ENCODE data around the gene GAA.

GAA gene

DNA sequence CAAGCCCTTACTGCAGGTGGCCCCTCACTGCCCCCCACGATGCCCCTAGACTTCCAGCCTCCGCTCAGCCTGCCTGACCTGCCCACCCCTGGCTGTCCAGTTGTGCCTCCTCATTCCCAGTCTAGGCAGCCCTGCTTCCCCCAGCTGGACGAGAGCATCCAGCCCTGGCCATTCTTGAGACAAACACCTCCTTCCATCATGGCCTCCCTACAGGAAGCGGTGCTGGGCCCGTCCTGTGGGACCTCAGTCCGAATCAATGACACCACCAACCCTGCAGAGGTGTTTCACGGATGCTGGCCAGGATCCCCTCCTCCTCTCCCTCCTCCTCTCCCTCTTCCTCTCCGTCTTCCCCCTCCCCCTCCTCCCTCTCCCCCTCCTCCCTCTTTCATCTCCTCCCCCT is 36.7 kb upstream of the GAA start:
- TF ChIP-seq FOXP2 (optimal IDR thresholded peaks at IDR 0.05; ENCODE audit: control extremely low read depth, extremely low read length, insufficient read depth) = no peak
- no peak for TF ChIP-seq EZH2 (IDR thresholded peaks at IDR 0.05)
- TF ChIP-seq POLR2AphosphoS5 (IDR thresholded peaks at IDR 0.05; ENCODE audit: borderline replicate concordance, low read depth, low read length) = no peak
- H3K9ac ChIP-seq (ENCODE audit: insufficient read length) = no peak overlapping the region
- no peak for DNase-seq (ENCODE audit: low read depth, low spot score)
- no peaks in the 10 kb centered on the region for H3K36me3 ChIP-seq (ENCODE audit: insufficient read depth, low read length)
- H3K27ac ChIP-seq = no peak overlapping the region
- H3K4me3 ChIP-seq = no peak overlapping the region
- no peaks in the 10 kb centered on the region for H3K9me3 ChIP-seq (ENCODE audit: low read depth, low read length)

DNA sequence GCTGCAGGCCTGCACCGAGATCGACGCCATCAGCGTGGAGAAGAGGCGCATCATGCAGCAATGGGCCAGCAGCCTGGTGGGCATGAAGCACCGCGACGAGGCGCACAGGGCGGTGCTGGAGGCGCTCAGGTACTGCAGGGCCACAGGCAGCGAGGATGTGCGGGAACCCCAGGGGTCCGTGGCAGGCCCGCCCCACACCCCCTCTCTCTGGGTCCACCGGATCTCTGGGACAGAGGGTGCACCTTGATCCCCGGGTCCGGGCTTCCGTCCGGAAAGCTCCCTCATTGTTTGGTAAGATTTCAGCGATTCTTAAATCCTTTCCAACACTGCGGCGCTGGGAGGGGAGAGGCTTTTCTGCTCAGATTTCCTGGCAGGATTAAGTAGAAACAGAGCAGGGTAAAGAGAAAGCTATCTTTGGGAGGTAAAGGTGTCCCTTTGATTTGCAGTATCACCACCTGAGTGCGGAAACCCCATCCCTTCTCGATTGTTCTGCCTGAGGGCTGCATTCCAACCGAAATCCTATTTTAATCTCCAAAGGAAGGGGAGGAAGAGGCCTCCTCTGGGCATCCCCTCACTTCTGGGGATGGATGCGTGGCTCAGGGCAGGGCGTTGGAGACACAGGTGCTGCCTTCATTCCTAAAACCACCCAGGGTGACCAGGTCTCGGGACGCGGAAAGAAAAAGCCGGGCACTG is 35.8 kb upstream of the GAA start:
- TF ChIP-seq EZH2 (IDR thresholded peaks at IDR 0.05) (no peak), POLR2AphosphoS5 (IDR thresholded peaks at IDR 0.05; ENCODE audit: borderline replicate concordance, low read depth, low read length) (no peak), FOXP2 (optimal IDR thresholded peaks at IDR 0.05; ENCODE audit: control extremely low read depth, extremely low read length, insufficient read depth) (no peak)
- H3K4me3 ChIP-seq = no peak overlapping the region
- H3K9ac ChIP-seq (ENCODE audit: insufficient read length) = no peak overlapping the region
- H3K9me3 ChIP-seq (ENCODE audit: low read depth, low read length) = no peaks in the 10 kb centered on the region
- DNase-seq (ENCODE audit: low read depth, low spot score) = no peak
- H3K27ac ChIP-seq = no peak overlapping the region
- no peaks in the 10 kb centered on the region for H3K36me3 ChIP-seq (ENCODE audit: insufficient read depth, low read length)

DNA sequence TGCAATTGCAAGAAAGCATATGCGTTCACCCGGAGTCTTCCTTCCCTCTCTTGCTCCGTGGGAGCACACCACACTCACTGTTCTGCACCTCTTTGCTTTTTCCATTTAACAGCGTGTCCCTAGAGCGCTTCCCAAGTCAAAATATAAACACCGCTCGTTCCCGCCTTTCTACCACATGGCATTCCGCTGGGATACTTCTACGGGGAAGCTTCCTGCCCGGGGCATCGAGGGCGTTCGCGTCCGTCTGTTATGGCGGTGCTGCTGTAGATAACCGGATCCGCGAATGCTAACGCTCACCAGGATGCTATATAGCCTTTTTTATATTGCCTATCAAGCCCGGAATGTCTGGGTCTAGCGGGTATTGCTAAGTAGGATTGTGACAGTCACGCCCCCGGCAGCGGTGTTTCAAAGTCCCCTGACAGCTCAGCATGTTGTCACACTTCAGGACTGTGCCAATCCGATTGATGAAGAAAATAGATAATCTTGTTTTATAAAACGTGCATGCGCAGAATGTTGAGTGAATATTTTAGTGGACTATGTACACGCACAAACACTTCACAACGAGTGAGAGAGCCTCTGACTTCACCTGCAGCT is 33.9 kb upstream of the GAA start:
- Histone ChIP-seq H3K36me3 (ENCODE audit: insufficient read depth, low read length) (no peaks in the 10 kb centered on the region), H3K4me3 (no peak overlapping the region), H3K27ac (no peak overlapping the region), H3K9ac (ENCODE audit: insufficient read length) (no peak overlapping the region), H3K9me3 (ENCODE audit: low read depth, low read length) (no peaks in the 10 kb centered on the region)
- no peak for DNase-seq (ENCODE audit: low read depth, low spot score)
- no peak for TF ChIP-seq EZH2 (IDR thresholded peaks at IDR 0.05)
- no peak for TF ChIP-seq FOXP2 (optimal IDR thresholded peaks at IDR 0.05; ENCODE audit: control extremely low read depth, extremely low read length, insufficient read depth)
- TF ChIP-seq POLR2AphosphoS5 (IDR thresholded peaks at IDR 0.05; ENCODE audit: borderline replicate concordance, low read depth, low read length) = no peak

DNA sequence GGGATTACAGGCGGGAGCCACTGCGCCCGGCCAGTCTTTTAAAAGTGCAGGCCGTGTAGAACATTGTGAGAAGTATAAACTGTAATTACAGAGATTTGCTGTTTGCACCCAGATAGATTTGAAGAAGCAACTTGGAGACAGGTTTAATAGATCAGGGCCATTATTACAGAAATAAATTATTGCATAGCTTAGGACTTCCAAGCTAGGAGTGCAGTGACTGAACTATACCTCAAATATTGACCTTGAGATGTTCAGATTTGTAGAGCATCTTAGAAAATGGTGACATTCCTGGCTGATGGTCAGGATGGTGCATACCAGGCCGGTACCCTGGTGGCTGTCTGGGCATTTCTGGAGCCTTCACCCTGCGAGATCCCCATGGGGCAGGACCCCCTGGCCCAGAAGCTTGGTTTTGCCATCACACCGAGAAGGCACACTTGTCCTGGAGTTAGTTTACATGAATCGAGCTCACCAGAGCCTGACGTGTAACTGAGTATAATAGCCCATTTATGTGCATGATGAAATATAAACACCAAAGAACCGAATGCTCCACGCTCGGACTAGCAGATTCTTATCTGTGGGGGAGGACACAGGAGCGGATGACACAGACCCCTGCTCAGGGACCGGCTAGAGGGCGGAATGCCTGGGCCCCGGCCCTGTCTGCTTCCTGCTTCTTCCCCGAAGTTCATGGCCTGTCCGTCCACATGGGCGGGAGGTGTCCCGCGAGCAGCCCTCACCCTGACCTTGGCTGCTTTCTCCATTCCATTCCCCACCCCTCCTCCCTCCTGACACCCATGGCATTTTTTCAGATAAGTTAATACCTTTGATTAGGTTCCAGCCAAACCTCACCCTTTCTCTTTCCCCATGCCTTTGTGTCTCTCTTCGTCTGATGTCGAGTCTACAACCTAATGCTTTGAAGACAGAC is 32.8 kb upstream of the GAA start:
- H3K27ac ChIP-seq = no peak overlapping the region
- H3K9ac ChIP-seq (ENCODE audit: insufficient read length) = no peak overlapping the region

DNA sequence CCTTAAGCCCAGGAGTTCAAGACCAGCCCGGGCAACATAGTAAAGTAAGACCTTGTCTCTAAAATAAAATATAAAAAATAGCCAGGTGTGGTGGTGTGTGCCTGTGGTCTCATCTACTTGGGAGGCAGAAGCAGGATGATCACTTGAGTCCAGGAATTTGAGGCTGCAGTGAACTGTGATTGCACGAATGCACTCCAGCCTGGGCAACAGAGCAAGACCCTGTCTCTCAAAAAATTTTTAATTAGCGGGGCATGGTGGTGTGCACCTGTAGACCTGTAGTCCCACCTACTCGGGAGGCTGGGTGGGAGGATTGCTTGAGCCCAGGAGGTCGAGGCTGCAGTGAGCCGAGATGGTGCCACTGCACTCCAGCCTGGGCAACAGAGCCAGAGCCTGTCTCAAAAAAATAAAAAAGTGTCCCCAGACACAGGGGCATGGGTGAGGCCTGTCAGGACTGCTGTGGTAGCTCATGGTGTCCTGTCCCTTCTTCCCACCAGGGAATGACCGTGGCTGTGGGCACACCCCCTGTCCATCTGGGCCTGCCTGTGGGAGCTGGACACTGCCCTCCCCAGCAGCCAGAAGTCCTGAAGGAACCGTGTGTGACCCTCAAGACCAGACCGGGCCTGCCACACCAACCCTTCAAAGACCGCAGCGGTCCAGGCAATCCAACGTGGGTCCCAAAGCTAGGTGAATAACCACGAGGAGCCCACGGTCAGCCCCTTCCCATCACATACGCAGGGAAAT is 30.8 kb upstream of the GAA start:
- DNase-seq (ENCODE audit: low read depth, low spot score) = no peak
- Histone ChIP-seq H3K4me3 (no peak overlapping the region), H3K9ac (ENCODE audit: insufficient read length) (no peak overlapping the region), H3K36me3 (ENCODE audit: insufficient read depth, low read length) (no peaks in the 10 kb centered on the region), H3K9me3 (ENCODE audit: low read depth, low read length) (no peaks in the 10 kb centered on the region), H3K27ac (no peak overlapping the region)
- TF ChIP-seq POLR2AphosphoS5 (IDR thresholded peaks at IDR 0.05; ENCODE audit: borderline replicate concordance, low read depth, low read length) (no peak), FOXP2 (optimal IDR thresholded peaks at IDR 0.05; ENCODE audit: control extremely low read depth, extremely low read length, insufficient read depth) (no peak), EZH2 (IDR thresholded peaks at IDR 0.05) (no peak)

More for the DNA sequence above, 32.8 kb upstream of the GAA start:
- TF ChIP-seq EZH2 (IDR thresholded peaks at IDR 0.05) = no peak
- TF ChIP-seq POLR2AphosphoS5 (IDR thresholded peaks at IDR 0.05; ENCODE audit: borderline replicate concordance, low read depth, low read length) = no peak
- TF ChIP-seq FOXP2 (optimal IDR thresholded peaks at IDR 0.05; ENCODE audit: control extremely low read depth, extremely low read length, insufficient read depth) = no peak
- no peak for DNase-seq (ENCODE audit: low read depth, low spot score)
- Histone ChIP-seq H3K4me3 (no peak overlapping the region), H3K36me3 (ENCODE audit: insufficient read depth, low read length) (no peaks in the 10 kb centered on the region), H3K9me3 (ENCODE audit: low read depth, low read length) (no peaks in the 10 kb centered on the region)

DNA sequence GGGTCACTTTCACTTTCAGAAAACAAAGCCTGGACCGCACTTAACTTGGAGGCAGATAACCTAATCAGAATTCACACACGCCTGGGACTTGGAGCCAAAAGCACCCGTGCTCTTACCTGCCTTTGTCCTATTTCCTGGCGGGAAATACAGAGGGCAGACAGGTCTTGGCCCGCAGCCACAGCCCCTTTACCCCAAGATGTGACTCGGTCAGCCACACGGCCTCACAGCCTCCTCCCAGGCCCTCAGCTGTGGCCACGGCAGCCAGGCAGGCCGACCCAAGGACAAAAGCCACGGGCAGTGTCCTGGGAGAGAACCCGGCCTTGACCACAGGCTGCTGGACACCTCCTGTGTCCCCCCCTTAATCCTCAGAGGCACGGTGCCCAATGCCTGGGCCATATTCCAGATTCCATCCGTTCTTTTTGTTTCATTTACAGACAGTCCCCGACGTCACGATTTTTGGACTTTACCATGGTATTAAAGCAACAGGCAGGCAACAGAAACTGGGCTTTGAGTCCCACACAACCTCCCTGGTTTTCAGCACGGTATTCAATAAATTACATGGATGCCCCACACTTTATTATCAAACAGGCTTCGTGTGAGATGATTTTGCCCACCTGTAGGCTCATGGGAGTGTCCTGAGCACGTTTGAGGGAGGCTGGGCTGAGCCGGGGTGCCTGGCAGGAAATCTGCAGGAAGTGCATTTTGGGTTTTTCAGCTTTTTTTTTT is 30.1 kb upstream of the GAA start:
- TF ChIP-seq POLR2AphosphoS5 (IDR thresholded peaks at IDR 0.05; ENCODE audit: borderline replicate concordance, low read depth, low read length) (no peak), FOXP2 (optimal IDR thresholded peaks at IDR 0.05; ENCODE audit: control extremely low read depth, extremely low read length, insufficient read depth) (no peak), EZH2 (IDR thresholded peaks at IDR 0.05) (no peak)
- no peak overlapping the region for H3K4me3 ChIP-seq

DNA sequence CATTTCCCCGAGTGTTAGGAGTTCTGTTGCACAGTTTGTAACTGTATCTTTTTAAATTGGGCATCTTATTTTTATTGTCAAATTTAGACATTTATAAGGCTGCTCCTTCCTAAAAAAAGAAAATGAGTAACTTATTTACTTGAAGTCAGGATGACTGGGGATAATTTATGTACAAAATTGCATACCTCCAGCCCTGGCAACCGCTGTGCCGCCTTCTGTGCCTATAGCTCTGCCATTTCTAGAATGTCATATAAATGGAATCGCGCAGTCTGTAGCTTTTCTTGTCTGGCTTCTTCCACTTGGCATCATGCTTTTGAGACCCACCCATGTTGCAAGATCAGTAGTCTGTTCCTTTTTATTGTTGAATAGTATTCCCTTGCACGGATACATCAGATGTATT is 29.0 kb upstream of the GAA start:
- TF ChIP-seq FOXP2 (optimal IDR thresholded peaks at IDR 0.05; ENCODE audit: control extremely low read depth, extremely low read length, insufficient read depth) (no peak), EZH2 (IDR thresholded peaks at IDR 0.05) (no peak), POLR2AphosphoS5 (IDR thresholded peaks at IDR 0.05; ENCODE audit: borderline replicate concordance, low read depth, low read length) (no peak)
- H3K9me3 ChIP-seq (ENCODE audit: low read depth, low read length) = no peaks in the 10 kb centered on the region
- no peak overlapping the region for H3K27ac ChIP-seq
- DNase-seq (ENCODE audit: low read depth, low spot score) = no peak
- no peak overlapping the region for H3K9ac ChIP-seq (ENCODE audit: insufficient read length)
- no peak overlapping the region for H3K4me3 ChIP-seq
- no peaks in the 10 kb centered on the region for H3K36me3 ChIP-seq (ENCODE audit: insufficient read depth, low read length)

More for the DNA sequence above, 30.1 kb upstream of the GAA start:
- no peak overlapping the region for H3K9ac ChIP-seq (ENCODE audit: insufficient read length)
- H3K36me3 ChIP-seq (ENCODE audit: insufficient read depth, low read length) = no peaks in the 10 kb centered on the region
- no peak for DNase-seq (ENCODE audit: low read depth, low spot score)
- H3K27ac ChIP-seq = no peak overlapping the region
- H3K9me3 ChIP-seq (ENCODE audit: low read depth, low read length) = no peaks in the 10 kb centered on the region
